Stimulated activated memory B cell treated with anti-CD40 and anti-IgM and Interleukin-4, amounts not matched to agents 10 μg/mL and 1 μg/mL and 100 μg/mL, for 72 hours (primary cell): ENCODE results near the gene MAML2.

Source experiments
- ATAC-seq: fragments of 150-1000 bp; cut with Tn5 transposase; 2 replicates; pipeline ENCODE4 v1.10.0; 2021
- H3K27ac Mint-ChIP-seq: one replicate; pipeline ENCODE4 v1.8.0; 2022; ENCODE audit warnings: mild to moderate bottlenecking, mixed read lengths
- H3K27me3 Mint-ChIP-seq: one replicate; pipeline ENCODE4 v1.8.0; 2022; ENCODE audit warnings: mixed read lengths
- H3K36me3 Mint-ChIP-seq: one replicate; pipeline ENCODE4 v1.8.0; 2022; ENCODE audit warnings: mixed read lengths
- H3K4me1 Mint-ChIP-seq: one replicate; pipeline ENCODE4 v1.8.0; 2022; ENCODE audit warnings: mixed read lengths
- H3K4me3 Mint-ChIP-seq: one replicate; pipeline ENCODE4 v1.8.0; 2022; ENCODE audit warnings: mild to moderate bottlenecking, moderate library complexity, mixed read lengths
- H3K9me3 Mint-ChIP-seq: one replicate; pipeline ENCODE4 v1.8.0; 2022; ENCODE audit warnings: mixed read lengths

Gene MAML2

GRCh38 chr11:96141626-96142025 lies 201.4 kb downstream of the MAML2 start:
- Mint-ChIP-seq H3K27me3 (no peaks in the 10 kb centered on the region), H3K4me1 (peaks cover 23% of the 10 kb centered on the region), H3K9me3 (no peaks in the 10 kb centered on the region), H3K27ac (no peak overlapping the region), H3K36me3 (no peaks in the 10 kb centered on the region), H3K4me3 (no peak overlapping the region)
- no peak for ATAC-seq

- H3K4me3 Mint-ChIP-seq, result no peak overlapping the region
- peaks cover 32% of the 10 kb centered on the region for H3K4me1 Mint-ChIP-seq
- no peak for ATAC-seq
- H3K27me3 Mint-ChIP-seq, result no peaks in the 10 kb centered on the region
- peaks cover 5% of the 10 kb centered on the region for H3K36me3 Mint-ChIP-seq
- H3K9me3 Mint-ChIP-seq, result no peaks in the 10 kb centered on the region
- no peak overlapping the region for H3K27ac Mint-ChIP-seq
Observed at GRCh38 chr11:96139691-96140090, 203.3 kb downstream of the MAML2 start.

DNA sequence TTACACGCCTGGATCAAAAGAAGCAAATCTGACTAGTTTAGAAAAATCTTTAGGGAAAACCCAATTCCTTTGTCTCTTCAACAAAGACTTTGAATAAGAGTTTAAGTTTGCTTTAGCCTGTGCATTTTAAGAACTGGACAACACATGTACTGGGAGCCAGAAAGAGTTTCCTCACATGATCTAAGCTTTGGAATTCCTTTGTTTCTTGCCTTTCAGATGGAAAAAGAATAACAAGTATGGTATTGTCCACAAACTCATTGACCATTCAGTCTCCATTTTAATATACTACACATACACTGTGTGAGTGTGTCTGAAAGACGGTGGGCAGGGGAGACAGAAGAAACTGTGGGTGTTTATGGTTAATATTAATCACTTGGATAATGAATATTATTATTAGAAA lies 205.6 kb downstream of the MAML2 start:
- Mint-ChIP-seq H3K9me3 (no peaks in the 10 kb centered on the region), H3K4me1 (peaks cover 38% of the 10 kb centered on the region), H3K27ac (peak overlapping the region; percentile 78), H3K27me3 (no peaks in the 10 kb centered on the region), H3K36me3 (peaks cover 5% of the 10 kb centered on the region), H3K4me3 (no peak overlapping the region)
- no peak for ATAC-seq

- peaks cover 5% of the 10 kb centered on the region for H3K36me3 Mint-ChIP-seq
- no peaks in the 10 kb centered on the region for H3K27me3 Mint-ChIP-seq
- peak overlapping the region; percentile 78 for H3K27ac Mint-ChIP-seq
- no peaks in the 10 kb centered on the region for H3K9me3 Mint-ChIP-seq
- H3K4me3 Mint-ChIP-seq, result no peak overlapping the region
- peaks cover 38% of the 10 kb centered on the region for H3K4me1 Mint-ChIP-seq
- no peak for ATAC-seq
Observed at GRCh38 chr11:96136613-96137298, 206.2 kb downstream of the MAML2 start.

GRCh38 chr11:96134602-96135001 lies 208.4 kb downstream of the MAML2 start:
- Mint-ChIP-seq H3K4me1 (peaks cover 40% of the 10 kb centered on the region), H3K27ac (peak overlapping the region; percentile 62), H3K9me3 (no peaks in the 10 kb centered on the region), H3K27me3 (no peaks in the 10 kb centered on the region), H3K36me3 (peaks cover 5% of the 10 kb centered on the region), H3K4me3 (no peak overlapping the region)
- ATAC-seq, result peak; percentile 80

GRCh38 chr11:96132437-96132836 lies 210.6 kb downstream of the MAML2 start:
- ATAC-seq, result no peak
- peaks cover 5% of the 10 kb centered on the region for H3K36me3 Mint-ChIP-seq
- no peaks in the 10 kb centered on the region for H3K27me3 Mint-ChIP-seq
- no peaks in the 10 kb centered on the region for H3K9me3 Mint-ChIP-seq
- H3K4me3 Mint-ChIP-seq, result no peak overlapping the region
- peaks cover 53% of the 10 kb centered on the region for H3K4me1 Mint-ChIP-seq
- no peak overlapping the region for H3K27ac Mint-ChIP-seq

GRCh38 chr11:96130061-96130620 lies 212.9 kb downstream of the MAML2 start:
- ATAC-seq, result peak; percentile 74
- H3K4me3 Mint-ChIP-seq, result no peak overlapping the region

GRCh38 chr11:96127596-96127959 lies 215.4 kb downstream of the MAML2 start:
- Mint-ChIP-seq H3K27me3 (no peaks in the 10 kb centered on the region), H3K27ac (peak overlapping the region; percentile 54), H3K4me1 (peaks cover 50% of the 10 kb centered on the region), H3K4me3 (no peak overlapping the region), H3K36me3 (peaks cover 23% of the 10 kb centered on the region), H3K9me3 (no peaks in the 10 kb centered on the region)
- no peak for ATAC-seq

More at GRCh38 chr11:96130061-96130620, 212.9 kb downstream of the MAML2 start:
- Mint-ChIP-seq H3K9me3 (no peaks in the 10 kb centered on the region), H3K4me1 (peaks cover 55% of the 10 kb centered on the region), H3K36me3 (peaks cover 22% of the 10 kb centered on the region), H3K27ac (peak overlapping the region; percentile 76), H3K27me3 (no peaks in the 10 kb centered on the region)

GRCh38 chr11:96126917-96127595 lies 215.9 kb downstream of the MAML2 start:
- H3K4me3 Mint-ChIP-seq, result no peak overlapping the region
- peaks cover 23% of the 10 kb centered on the region for H3K36me3 Mint-ChIP-seq

GRCh38 chr11:96125400-96125799 lies 217.6 kb downstream of the MAML2 start:
- Mint-ChIP-seq H3K36me3 (peaks cover 23% of the 10 kb centered on the region), H3K9me3 (no peaks in the 10 kb centered on the region), H3K4me1 (peaks cover 43% of the 10 kb centered on the region), H3K27ac (no peak overlapping the region), H3K27me3 (no peaks in the 10 kb centered on the region), H3K4me3 (no peak overlapping the region)
- no peak for ATAC-seq

More at GRCh38 chr11:96126917-96127595, 215.9 kb downstream of the MAML2 start:
- ATAC-seq, result peak; percentile 69
- Mint-ChIP-seq H3K4me1 (peaks cover 50% of the 10 kb centered on the region), H3K27ac (peak overlapping the region; percentile 54), H3K27me3 (no peaks in the 10 kb centered on the region), H3K9me3 (no peaks in the 10 kb centered on the region)

DNA sequence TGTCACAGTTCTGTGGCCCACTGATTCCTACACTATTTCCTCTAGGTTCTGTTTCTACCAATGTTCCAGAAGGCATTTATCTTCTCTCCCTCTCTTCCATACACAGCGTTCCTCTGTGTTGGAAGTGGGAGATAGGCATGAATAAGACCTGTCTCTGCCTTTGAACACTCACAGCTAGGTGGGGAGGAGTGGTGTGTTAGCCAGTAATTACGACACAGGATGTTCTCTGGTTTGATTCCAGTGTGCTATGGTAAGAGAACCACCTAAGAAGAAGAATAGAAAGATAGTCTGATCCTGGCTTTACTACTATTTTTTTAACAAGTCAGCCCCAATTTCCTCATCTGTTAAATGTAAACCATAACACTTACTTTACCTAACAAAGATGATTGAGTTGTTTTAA lies 218.8 kb downstream of the MAML2 start:
- Mint-ChIP-seq H3K27me3 (no peaks in the 10 kb centered on the region), H3K4me3 (no peak overlapping the region), H3K36me3 (peaks cover 23% of the 10 kb centered on the region), H3K27ac (no peak overlapping the region), H3K9me3 (no peaks in the 10 kb centered on the region), H3K4me1 (peaks cover 31% of the 10 kb centered on the region)
- no peak for ATAC-seq

DNA sequence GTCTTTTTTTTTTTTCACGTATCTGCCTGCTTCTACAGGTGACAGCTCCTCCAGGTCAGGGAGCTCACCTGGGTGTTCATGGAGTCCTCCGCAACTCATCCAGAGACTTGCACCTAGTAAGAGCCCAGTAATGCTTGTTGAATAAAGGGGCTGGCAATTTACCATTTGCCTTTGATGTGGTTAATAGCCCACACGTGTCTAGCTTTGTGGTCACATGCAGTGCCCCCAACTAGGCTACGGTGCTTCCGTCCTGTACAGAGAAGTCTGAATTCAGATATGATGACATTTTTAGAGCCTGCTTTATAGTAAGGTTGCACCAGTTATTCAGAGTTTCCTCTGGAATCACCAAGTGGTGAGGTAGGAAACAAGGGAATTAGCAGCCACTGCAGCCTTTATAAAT lies 219.7 kb downstream of the MAML2 start:
- peaks cover 31% of the 10 kb centered on the region for H3K36me3 Mint-ChIP-seq
- H3K27ac Mint-ChIP-seq, result no peak overlapping the region
- no peak for ATAC-seq
- no peaks in the 10 kb centered on the region for H3K27me3 Mint-ChIP-seq
- no peak overlapping the region for H3K4me3 Mint-ChIP-seq
- peaks cover 22% of the 10 kb centered on the region for H3K4me1 Mint-ChIP-seq
- no peaks in the 10 kb centered on the region for H3K9me3 Mint-ChIP-seq

DNA sequence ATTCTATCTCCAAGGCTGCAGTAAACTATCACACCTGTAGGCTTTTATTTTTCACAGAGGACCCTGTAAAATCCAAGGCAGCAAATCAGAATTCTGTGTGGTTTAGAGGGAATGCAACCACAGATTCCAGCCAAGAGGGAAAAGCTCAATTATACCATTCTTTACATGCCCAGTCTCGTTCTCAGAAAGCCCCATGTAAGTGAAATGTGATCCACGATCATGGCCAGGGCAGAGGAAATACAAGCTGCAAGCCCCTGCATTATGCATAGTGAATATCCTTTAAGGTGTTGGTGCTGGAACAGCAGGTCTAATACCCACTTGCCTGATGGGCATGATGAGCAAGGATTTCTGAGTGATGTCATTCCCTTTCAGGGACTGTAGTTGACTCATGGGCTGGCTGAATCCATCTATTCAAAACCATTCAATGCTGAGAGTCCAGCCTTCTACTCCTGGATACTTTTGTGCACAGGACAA lies 220.4 kb downstream of the MAML2 start:
- Mint-ChIP-seq H3K4me3 (no peak overlapping the region), H3K4me1 (peaks cover 21% of the 10 kb centered on the region), H3K27ac (no peak overlapping the region), H3K27me3 (no peaks in the 10 kb centered on the region), H3K36me3 (peaks cover 32% of the 10 kb centered on the region), H3K9me3 (no peaks in the 10 kb centered on the region)
- no peak for ATAC-seq

DNA sequence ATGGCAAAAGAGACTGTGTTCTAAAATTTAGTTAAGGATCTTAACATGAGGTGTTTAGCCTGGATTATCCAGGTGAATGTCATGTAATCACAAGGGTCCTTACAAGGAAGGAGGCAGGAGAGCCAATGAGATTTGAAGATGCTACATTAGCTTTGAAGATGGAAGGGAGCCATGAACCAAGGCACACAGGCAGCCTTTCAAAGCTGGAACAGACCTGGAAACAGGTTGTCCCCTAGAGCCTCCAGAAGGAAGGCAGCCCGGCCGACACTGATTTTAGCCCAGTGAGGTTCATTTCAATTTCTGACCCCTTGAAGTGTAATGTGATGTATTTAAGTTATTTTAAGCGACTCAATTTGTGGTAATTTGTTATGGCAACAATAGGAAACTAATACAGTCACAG lies 223.8 kb downstream of the MAML2 start:
- Mint-ChIP-seq H3K36me3 (peaks cover 32% of the 10 kb centered on the region), H3K4me3 (no peak overlapping the region), H3K4me1 (peaks cover 29% of the 10 kb centered on the region), H3K9me3 (no peaks in the 10 kb centered on the region), H3K27me3 (no peaks in the 10 kb centered on the region), H3K27ac (no peak overlapping the region)
- no peak for ATAC-seq

GRCh38 chr11:96116376-96116775 lies 226.6 kb downstream of the MAML2 start:
- H3K27me3 Mint-ChIP-seq, result no peaks in the 10 kb centered on the region
- no peak overlapping the region for H3K4me3 Mint-ChIP-seq
- peaks cover 27% of the 10 kb centered on the region for H3K36me3 Mint-ChIP-seq
- H3K9me3 Mint-ChIP-seq, result no peaks in the 10 kb centered on the region
- H3K27ac Mint-ChIP-seq, result no peak overlapping the region
- no peak for ATAC-seq
- H3K4me1 Mint-ChIP-seq, result peaks cover 40% of the 10 kb centered on the region
